Measurements from ENCODE around the gene ETV6.

The ETV6 gene

DNA sequence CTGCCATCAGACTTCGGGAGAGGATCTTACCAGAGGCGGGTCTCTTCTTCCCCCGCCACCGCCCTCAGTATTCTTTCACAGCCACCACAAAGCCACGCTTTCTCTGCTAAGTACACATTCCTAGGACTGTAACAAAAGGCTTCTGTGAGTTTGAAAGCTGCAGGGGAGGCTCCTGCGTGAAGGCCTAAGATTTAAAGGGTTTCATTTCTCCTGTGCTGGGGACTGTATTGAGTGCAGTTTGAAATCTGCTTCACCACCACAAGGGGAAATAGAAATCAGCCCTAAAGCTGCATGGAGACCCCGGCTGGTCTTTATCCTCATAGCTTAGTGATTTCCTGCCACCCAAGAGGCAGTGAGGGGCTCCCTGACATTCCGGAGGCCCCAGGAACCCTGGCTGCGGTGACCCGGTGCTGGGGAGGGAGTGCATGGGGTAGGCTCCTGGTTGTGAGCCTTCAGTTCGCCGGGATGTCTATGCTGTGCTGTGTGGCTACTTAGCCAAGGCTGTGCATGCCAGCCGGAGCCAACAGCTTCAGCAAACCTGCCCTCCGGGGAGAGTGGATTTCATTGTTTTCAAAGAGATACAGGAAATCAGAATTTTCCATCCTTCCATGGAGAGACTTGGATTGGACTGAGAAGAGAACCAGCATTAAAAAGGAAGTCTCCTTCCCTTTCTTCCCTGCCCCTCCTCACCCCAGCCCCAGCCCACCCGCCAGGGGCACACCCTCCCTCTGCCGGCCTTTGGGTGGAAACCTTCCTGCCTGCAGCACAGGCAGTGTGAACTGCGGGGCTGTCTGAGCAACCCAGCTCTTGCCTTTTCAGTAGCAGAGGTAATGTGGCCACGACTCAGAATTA, 163.3 kb downstream of the ETV6 start:
- peak in 1 of 2 donors; percentile 24 for DNase-seq

DNA sequence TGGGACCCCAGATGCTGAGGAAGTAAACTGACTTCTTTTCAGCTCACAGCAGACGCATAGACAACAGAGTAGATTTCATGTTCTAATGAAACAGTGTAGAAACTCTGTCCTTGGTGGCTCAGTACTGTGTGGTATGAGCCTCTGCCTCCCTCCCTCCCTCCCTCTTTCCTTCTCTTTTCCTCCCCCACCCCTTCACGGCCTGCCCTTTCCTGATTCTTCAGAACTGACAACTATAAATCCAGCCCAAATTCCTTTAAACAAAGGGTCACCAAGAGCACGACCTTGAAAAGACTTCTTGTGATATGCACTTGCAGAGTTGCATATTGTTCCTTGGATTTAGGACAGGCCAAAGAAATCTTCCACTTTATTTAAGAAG, 164.0 kb downstream of the ETV6 start:
- no peak for DNase-seq

DNA sequence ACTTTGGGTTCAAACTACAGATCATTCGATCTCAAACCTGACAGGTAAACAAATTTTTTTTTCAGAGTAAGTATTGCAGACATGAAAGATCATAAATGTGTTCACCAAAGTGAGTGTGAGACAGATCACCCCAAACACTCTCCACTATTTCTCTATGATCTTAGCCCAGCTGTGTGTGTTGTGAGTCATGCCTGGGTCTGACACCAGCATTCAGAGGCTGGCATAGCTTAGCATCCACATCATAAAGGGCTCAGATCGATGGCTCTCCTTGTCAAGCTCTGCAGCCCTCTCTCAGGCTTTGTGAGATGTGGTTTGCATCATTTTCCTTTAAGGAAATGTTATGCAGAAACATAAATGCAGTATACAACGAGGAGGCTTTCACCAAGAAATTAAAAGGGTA, 164.9 kb downstream of the ETV6 start:
- DNase-seq, result no peak

DNA sequence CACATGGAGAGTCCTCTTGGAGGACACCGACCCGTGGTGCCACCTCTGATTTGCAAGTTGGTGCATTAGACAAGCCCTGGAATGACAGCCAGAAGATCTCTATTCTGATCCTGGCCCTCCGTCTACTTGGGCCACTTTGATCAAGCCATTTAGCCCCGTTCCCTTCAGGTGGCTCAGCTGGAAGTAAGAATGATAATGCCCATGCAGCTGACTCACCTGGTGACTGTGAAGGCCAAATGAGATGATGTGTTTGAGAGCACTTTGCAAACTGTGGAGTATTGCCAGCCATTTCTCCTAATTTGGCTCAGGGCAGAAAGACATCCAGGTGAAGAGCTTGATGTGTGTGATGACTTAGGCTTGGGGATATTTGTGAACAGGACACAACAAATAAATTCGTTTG, 165.9 kb downstream of the ETV6 start:
- no peak for DNase-seq

DNA sequence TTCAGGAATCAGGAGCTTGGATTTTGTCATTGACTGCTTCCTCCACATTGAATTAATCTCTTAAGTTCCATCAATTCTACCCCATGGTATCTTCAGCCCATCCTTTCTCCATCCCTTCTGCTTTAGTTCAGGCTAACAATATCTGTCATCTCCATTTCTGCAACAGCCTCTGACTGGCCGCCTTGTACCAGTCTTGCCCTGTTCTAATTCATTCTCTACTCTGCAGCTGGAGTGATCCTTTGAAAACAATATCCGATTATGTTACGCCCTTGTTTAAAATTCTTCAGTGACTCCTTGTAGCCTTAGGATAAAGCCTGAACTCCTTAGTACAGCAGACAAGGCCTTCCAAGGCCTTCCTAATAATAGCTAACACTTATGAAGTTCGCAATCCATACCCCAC, 170.2 kb downstream of the ETV6 start:
- DNase-seq, result no peak

DNA sequence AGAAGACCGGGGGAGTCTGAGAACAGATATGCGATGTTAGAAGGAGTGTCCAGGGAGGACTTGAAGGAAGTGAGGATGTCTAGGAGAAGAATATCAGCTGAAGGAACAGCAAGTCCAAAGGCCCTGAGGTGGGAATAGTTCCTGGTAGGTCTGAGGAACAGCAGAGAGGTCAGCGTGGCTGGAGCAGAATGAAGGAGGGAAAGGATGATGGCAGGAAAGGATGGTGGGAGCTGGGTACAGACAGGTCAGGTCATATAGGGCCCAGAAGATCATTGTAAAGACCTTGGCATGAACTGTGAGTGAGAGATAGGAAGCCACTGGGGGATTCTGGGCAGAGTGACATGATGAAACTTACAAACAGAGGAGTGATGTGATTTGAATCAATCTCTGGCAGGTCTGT, 171.0 kb downstream of the ETV6 start:
- DNase-seq, result no peak

DNA sequence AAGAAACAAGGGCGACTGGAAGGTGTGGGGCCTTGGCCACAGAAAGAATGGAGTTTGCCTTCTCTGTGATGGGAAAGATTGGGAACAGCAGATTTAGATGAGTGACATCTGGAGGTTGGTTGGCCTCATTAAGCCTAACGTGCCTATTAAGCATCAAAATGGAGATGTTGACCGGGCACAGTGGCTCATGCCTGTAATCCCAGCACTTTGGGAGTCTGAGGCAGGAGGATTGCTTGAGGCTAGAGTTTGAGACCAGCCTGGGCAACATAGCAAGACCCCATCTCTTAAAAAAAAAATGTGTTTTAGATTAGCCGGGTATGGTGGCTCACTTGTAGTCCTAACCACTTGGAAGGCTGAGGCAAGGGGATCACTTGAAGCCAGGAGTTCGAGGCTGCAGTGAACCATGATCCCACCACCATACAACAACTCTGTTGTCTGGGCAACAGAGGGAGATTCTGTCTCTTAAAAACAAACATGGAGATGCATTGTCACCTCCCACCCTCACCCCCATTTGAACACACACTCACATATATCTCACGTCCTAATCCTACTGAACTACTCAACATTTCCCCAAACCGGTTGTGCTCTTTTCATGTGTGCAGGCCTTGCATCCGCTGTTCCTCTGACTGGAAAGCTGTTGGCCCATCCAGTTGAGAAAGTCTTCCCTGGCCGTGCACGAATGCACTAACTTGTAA, 172.1 kb downstream of the ETV6 start:
- DNase-seq, result no peak

DNA sequence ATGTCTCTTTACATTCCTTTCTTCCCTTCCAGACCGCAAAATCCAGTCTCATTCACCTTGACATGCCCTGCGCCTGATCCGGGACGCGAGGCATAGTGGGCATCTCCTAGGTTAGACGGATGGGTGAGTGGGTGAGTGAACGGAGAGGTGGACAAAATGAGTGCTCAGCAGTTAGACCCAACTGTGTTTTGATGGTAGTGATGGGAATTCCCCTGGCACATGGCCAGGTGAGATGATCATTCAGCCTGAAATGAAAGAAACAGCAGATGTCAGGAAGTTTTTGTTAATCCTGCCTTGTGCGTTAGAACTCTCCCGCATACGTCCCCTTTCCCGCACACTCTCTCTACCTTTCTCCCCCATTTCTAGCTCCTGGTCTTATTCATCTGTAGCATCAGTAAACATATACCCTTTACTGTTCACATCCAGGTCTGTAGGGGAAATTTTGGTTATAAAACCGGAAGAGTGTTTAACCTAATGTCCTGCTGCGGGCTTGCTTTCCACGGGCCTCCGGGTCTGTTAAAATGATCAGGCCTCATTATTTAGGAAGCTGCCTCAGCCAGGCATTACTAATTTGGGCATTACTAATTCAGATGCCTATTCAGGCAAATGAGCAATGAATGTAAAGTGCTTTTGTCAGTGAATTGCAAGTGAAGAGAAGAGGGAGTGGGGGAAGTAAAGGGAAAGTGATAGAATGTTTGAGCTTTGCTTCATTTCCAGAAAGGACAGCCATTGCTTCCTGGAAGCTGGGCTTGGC, 172.8 kb downstream of the ETV6 start:
- peak; percentile 44 to 53 for DNase-seq

DNA sequence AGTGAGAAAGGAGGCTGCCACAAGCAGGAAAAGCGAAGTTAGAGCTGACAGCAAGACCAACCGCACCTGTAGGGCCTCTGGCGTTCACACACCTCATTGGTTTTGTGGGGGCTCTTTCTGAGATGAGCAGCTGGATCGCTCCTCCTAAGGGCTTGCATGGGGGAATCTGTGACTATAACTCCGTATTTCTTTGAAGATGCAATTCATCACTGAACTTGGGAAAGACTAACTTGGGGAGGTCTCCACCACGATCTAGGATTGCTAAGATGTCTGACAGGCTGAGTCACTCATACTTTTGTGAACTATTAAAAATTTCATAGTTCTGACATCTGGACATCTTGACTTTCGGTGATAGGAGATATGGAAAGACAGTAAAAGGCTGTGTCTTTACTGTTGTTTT, 173.6 kb downstream of the ETV6 start:
- DNase-seq, result no peak

DNA sequence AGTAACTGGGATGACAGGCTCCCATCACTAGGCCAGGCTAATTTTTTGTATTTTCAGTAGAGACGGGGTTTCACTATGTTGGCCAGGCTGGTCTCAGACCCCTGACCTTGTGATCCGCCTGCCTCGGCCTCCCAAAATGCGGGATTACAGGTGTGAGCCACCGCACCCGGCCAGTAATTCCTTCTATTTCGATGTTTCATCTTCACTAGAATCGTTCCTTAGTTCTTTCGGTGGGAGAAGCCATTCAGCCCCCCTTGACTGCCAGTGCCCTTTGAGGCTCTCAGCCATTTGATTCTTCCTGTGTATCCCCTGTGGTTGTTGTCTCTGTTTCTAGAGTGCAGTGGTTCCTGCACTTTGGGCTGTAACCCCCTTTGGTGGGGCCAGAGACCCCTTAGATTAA, 174.1 kb downstream of the ETV6 start:
- no peak for DNase-seq

DNA sequence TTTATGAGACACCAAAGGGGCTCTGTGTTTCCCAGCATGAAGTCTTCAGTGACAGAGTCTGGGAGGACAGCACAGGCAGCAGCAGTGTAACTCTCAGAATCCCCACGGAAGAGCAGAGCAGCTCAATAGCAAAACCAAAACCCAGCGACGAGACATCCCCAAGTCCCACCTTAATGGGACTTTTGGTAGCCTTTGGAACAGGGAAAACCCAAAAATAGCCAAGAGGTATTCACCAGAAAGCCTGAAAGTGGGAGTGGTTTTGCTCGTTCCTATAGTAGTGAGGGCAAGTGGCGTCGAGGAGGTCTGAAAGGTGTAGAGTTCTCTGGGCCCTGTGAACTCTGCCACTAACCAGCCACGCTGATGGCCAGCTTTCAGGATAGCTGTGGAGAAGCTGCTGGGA, 174.6 kb downstream of the ETV6 start:
- DNase-seq, result no peak

DNA sequence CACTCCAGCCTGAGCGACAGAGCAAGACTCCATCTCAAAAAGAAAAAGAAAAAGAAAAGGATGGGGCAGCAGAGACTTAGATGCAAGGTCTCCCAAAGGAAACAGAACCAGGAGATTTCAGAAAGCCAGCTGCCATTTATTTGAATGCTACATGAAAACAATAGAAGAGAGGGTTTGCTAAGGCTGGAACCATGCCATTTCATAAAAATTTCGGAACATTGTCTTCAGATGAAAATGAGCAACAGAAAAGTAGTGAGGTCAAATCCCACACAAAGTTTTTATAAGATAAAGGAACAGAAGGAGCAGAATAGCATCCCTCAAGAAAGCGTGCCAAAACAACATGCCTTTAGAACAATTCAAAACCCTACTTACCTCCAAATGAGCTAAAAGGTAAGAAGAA, 175.3 kb downstream of the ETV6 start:
- DNase-seq, result no peak

DNA sequence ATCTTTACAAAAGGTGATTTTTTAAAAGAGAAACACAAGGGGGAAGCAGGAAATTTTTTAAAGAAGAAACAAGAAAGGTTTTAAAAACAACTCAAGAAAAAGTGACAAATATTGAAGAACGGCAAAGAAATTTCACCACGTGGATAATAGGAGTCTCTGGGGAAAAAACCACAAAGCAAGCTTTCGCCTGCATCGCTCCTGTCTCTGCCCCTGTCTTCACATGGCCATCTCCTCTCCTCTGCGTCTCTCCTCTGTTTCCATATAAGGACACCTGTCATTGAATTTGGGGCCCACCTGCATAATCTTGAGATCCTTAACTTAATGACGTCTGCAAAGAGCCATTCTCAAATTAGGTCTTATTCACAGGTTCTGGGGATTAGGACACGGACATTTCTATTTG, 175.8 kb downstream of the ETV6 start:
- DNase-seq, result no peak

DNA sequence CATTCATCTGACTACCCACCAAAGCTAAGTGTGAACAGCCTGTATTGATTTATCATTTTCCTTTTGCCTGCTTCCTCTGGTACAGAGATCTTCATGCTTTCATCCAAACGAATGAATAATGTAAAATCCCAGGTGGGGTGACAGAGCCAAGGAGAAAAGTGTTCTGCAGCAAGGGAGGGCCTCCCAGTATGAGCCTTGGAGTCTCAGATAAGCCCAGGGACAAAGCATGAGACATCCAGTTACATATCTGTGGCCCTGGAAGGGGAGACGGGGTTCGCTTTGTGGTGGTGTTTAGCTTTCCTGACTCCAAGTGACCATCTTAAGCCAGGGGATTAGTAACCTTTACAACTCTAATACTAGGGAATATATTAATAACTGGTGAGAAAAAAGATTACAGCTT, 177.1 kb downstream of the ETV6 start:
- DNase-seq, result no peak

DNA sequence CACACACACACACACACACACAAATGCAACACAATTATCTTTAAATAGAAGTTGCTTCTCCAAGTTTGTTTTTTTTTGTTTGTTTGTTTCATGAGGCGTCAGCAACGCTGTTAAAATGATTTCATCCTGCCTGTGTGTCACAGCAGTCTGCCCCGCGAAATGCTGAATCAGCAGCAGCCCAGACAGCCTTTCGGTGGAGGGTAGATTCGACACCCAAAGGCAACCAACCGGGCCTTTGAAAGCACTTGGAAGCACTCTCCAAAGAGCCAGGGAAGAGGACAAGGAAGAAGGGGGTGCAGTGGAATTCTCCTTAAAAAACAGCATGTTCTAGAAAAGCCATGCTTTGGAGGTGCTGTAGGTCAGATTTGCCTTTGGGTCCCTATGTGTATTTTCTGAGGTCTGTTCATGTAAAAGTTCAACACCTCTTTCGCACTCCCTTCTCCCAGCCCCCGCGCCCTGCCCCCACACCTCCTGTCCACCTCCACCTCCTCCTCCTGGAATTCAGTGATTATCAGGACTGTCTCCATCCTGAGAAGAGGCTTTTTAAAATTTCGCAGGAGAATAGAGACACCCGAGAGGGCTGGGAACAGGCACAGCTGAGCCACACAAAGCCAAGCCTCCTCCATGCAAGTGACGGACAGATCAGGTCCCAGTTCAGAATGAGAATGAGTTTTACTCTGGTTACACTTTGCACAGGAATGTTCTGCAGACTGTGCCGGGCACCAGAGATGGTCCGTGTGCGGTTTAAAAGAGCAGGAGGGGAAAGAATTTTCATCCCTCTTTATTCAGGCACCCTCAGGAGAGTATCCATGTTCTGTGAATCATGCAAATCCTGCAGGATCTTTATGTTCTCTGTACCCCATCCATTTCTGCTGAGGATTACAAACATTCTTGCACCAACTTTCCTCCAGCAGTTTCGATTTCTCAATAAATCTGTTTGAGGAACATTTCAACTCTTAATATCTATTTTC, 177.9 kb downstream of the ETV6 start:
- peak in 1 of 2 donors; percentile 49 for DNase-seq

DNA sequence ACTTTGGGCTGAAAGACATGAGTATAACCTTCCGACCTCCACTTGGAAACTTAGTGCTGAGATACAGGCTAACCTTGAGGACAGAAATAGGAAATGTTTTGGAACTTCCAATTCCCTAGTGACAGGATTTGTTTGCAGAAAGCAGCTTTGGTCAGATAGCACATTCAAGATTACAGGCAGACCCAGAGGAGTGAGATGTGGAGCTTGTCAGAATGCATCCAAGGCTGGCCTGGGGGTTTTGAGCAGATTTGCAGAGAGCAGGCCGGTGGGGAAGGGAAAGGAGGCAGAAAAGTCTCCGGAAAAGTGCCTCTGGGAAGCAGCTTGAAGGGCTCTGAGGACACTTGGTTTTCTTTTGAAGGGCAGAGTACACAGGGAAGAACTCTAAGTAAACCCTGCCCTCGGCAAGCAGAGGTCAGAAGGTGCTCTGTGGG, 180.3 kb downstream of the ETV6 start:
- DNase-seq, result no peak

DNA sequence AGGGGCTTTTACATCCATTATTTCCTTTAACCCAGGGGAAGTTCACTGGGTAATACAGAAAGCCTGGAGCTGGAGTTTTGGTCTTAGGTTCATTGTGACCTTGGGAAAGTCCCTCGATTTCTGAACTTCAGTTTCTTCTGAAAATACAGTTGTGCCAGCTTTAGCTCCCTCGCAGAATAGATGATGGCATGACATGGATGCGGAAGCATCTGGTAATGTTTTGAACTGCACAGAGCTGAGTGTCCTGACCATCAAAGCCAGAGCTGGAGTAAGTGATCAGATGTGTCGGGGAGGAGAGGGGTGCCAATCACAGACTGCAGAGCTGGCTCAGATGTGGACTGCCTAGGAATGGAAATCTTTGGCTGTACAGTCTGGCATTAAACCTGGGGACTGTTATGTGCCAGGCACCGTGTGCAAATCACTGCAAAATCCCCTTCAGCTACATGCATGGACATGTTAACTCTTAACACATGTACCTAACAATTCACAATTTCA, 180.9 kb downstream of the ETV6 start:
- no peak for DNase-seq

DNA sequence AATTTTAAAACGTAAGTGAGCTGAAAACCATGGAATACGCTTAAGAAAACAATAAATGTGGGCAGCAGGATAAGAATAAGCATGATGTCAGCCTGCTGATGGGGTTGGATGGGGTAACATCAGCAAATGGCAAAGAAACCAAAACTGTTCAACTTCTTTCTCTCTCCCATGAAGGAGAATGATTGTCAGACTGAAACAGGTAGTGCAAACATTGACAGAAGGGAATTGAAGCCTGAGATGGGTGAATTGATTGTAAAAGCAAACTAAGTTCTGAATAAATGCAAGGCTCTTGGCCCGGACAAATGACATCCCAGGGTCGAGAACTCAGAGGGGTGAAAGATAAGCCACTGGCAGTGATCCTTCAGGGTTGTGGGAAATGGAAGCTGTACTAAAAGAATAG, 182.6 kb downstream of the ETV6 start:
- no peak for DNase-seq

DNA sequence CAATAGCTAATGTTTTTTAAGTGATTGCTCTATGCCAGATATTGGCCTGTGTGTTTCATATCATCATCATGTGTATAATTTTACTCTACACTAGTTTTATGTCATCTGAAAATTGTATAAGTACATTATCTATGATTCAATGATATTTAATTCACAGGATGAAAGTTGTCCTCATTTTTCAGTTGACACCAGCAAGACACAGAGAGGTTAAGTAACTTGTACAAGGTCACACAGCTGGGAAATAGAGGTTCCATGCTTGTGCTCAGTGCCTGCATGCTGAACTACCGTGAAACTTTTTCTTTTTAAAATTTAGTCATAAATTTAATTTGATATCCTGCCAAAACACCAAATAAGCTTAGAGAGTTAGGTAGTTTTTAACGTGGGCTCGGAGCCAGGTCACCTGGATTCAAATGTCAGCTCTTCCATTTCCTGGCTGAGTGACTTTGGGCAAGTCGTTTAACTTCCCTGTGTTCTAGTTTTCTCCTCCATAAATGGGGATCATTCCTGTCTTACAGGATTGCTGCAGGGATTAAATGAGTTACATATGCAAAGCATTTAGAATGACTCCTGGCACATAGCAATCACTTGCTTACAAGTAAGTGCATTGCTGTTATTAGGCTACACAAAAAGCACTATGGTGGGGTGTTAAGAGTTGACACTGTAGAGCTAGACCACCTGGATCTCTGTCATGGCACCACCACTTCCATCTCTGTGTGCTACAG, 183.9 kb downstream of the ETV6 start:
- DNase-seq, result no peak

DNA sequence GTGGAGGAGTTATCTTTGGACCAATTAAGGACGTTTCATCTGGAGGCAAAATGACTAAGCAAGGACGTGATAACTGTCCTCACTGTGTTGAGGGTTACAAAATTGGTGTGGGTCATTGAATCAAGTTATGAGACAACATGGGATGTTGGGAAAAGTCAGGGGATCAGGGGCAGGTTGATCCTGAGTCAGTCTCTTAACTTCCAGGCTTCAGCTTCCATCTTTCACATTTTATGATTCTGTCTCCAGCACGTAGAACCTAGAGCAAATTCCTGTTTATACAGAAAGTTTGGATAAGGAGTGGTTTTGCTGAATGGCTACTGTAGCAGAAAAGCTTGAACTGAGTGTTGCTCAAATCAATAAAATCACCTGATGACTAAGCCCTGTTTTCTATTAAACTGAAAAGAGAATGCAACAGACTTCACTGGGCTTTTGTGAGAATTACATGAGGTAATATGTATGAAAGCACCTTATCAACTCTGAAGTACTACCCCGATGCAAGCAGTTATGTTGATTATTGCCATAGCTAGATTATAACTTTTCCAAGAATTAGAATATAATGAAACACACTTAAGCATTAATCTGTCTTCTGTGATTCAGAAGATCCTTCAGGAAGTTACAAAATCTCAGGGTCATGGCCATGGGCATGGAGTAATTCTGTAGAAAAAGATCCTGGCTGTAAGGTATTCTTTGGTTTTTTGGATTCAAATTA, 184.8 kb downstream of the ETV6 start:
- no peak for DNase-seq

DNA sequence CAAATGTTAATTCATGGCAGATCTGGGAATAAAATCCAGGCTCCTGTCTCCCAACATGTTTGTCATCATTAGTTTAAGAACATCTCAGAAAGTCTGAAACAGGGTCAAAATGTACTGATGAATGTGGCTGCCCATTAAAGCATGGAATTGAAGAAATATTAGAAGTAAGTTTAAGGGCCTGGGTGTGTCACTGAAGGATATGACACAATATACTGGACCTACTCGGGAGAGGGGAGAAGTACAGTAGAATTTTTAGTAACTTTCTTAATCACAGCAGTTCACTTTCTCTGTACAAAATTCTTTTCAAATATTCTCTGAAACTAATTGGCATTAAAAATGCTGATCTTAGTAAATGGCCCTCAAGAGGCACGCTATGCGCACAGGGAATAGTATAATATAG, 185.5 kb downstream of the ETV6 start:
- no peak for DNase-seq

All from CD4-positive, alpha-beta T cell treated with Interleukin-1 beta for 1 hour (primary cell).